T47D (cell line): ENCODE measurements around the gene BCL10.
"Not testable (repeated sequence)": the region's sequence is repeated elsewhere in the genome, so short reads cannot be mapped to it uniquely, and the experiment has no call there.

ENCODE experiments used
- DNase-seq, 2 experiments: peaks; one replicate each; pipeline versions ENCODE4 v3.0.0 to v3.0.0-alpha.2; 2011 to 2012; ENCODE audit warnings: low read depth in 1 of 2, low spot score in 1 of 2
- JUND ChIP-seq: IDR thresholded peaks from 2 replicates; pipeline ENCODE4 v1.6.1; 2012; ENCODE audit warnings: low read depth
- in situ Hi-C: cut with HindIII; loops from 2 replicates; pipeline ENCODE4 v1.10.0; 2016; ENCODE audit warnings: low sequenced_read_pairs, low pct_unique_long_range_greater_than_20kb

Gene BCL10

GRCh38 chr1:85273397-85273796, 3.0 kb downstream of the BCL10 start:
- no peak for DNase-seq
- in situ Hi-C loops, result no loop called here
- no peak for TF ChIP-seq JUND

GRCh38 chr1:85268801-85269585, 7.4 kb downstream of the BCL10 start:
- in situ Hi-C loops, result no loop called here
- no peak for DNase-seq
- no peak for TF ChIP-seq JUND

GRCh38 chr1:85267313-85267712, 9.1 kb downstream of the BCL10 start:
- in situ Hi-C loops, result no loop called here
- no peak for DNase-seq
- no peak for TF ChIP-seq JUND

- in situ Hi-C loops, result no loop called here
- DNase-seq, result no peak
- no peak for TF ChIP-seq JUND
These were observed 12.3 kb downstream of the BCL10 start for GRCh38 chr1:85264150-85264549.

GRCh38 chr1:85262985-85263384, 13.4 kb downstream of the BCL10 start:
- no peak for TF ChIP-seq JUND
- DNase-seq, result no peak
- in situ Hi-C loops, result no loop called here

GRCh38 chr1:85259912-85260274, 16.5 kb downstream of the BCL10 start:
- in situ Hi-C loops, result no loop called here
- no peak for DNase-seq
- no peak for TF ChIP-seq JUND

- in situ Hi-C loops, result no loop called here
- TF ChIP-seq JUND, result no peak
- DNase-seq, result peak; percentile 59 to 89
These were observed 17.1 kb downstream of the BCL10 start, which contains the start of gene C1orf52 for GRCh38 chr1:85259118-85259911. Gene C1orf52 (minus strand): TSS chr1:85259662. CDS start chr1:85259633, 29 bp downstream.

GRCh38 chr1:85258536-85259117, 17.8 kb downstream of the BCL10 start:
- TF ChIP-seq JUND, result no peak
- in situ Hi-C loops, result no loop called here
- DNase-seq, result peak in 1 of 2 experiments; percentile 8

GRCh38 chr1:85249042-85249441, 27.4 kb downstream of the BCL10 start:
- DNase-seq, in situ Hi-C loops: not testable (repeated sequence)

GRCh38 chr1:85245891-85246290, 30.5 kb downstream of the BCL10 start:
- in situ Hi-C loops, result no loop called here
- no peak for DNase-seq
- TF ChIP-seq JUND, result no peak

- in situ Hi-C loops, result no loop called here
- TF ChIP-seq JUND, result no peak
- no peak for DNase-seq
These were observed 31.0 kb downstream of the BCL10 start for GRCh38 chr1:85245456-85245855.

GRCh38 chr1:85244271-85245061, 32.0 kb downstream of the BCL10 start:
- no peak for TF ChIP-seq JUND
- in situ Hi-C loops, result no loop called here
- DNase-seq, result no peak
